GM12801 (cell line): ENCODE results near the gene HTRA1.

ENCODE experiments used
- CTCF ChIP-seq: IDR thresholded peaks from one replicate; pipeline ENCODE4 v1.5.1; 2011; ENCODE audit warnings: control low read depth; ENCODE audit not compliant: insufficient read length; ENCODE audit errors: extremely low read depth

The HTRA1 gene

GRCh38 chr10:122524811-122525210 is 63.5 kb downstream of the HTRA1 start:
- no peak for TF ChIP-seq CTCF

GRCh38 chr10:122525788-122526187 is 64.4 kb downstream of the HTRA1 start:
- TF ChIP-seq CTCF: no peak

GRCh38 chr10:122526892-122527291 is 65.5 kb downstream of the HTRA1 start:
- TF ChIP-seq CTCF: no peak

GRCh38 chr10:122530177-122530576 is 68.8 kb downstream of the HTRA1 start:
- TF ChIP-seq CTCF: no peak

- no peak for TF ChIP-seq CTCF
These were observed 69.9 kb downstream of the HTRA1 start for GRCh38 chr10:122531261-122531660.

GRCh38 chr10:122531939-122532338 is 70.6 kb downstream of the HTRA1 start:
- TF ChIP-seq CTCF: no peak

- TF ChIP-seq CTCF: no peak
These were observed 71.4 kb downstream of the HTRA1 start for GRCh38 chr10:122532601-122533296.

- TF ChIP-seq CTCF: no peak
These were observed 76.2 kb downstream of the HTRA1 start for GRCh38 chr10:122537545-122537944.
